GM23248 (cell line): ENCODE measurements around the gene SGCA.

Experiments
- EZH2 ChIP-seq: fragments of 200-600 bp; sonication (generic); IDR thresholded peaks from 2 replicates; pipeline ENCODE4 v1.6.1; 2018; ENCODE audit warnings: antibody characterized with exemption, mild to moderate bottlenecking; ENCODE audit not compliant: insufficient read depth, poor library complexity, severe bottlenecking
- EZH2phosphoT487 ChIP-seq: fragments of 200-600 bp; sonication (generic); IDR thresholded peaks from 2 replicates; pipeline ENCODE4 v1.6.1; 2018; ENCODE audit warnings: antibody characterized with exemption, moderate library complexity, mild to moderate bottlenecking, low read depth; ENCODE audit not compliant: insufficient read depth

GRCh38 chr17:50205111-50205962, 39.5 kb downstream of the SGCA start:
- TF ChIP-seq EZH2 = no peak
- no peak for TF ChIP-seq EZH2phosphoT487
